ENCODE measurements around the gene TESPA1. TPM values are rescaled to one million over a fixed set of nuclear protein-coding genes. Genes with fewer than 3 reads are reported as not detected.

The TESPA1 gene
- total and polyA plus RNA-seq, 2 of the 4 experiments (the other 2 are of a cell fraction), result not detected

GRCh38 chr12:54991161-54991990 lies 6.8 kb upstream of the TESPA1 start:
- Histone ChIP-seq H3K4ac (ENCODE audit: low read depth, low read length) (no peak overlapping the region), H3K9me1 (ENCODE audit: insufficient read depth, low read length) (no peaks in the 10 kb centered on the region), H2BK120ac (ENCODE audit: low read depth, low read length) (no peak overlapping the region), H2BK20ac (ENCODE audit: low read depth, low read length) (no peak overlapping the region), H3K79me1 (ENCODE audit: low read depth in 1 of 2, low read length in 2 of 2) (no peaks in the 10 kb centered on the region), H2BK5ac (ENCODE audit: low read depth, low read length, poor library complexity, severe bottlenecking) (no peak overlapping the region), H2AK9ac (replicated peaks; ENCODE audit: low read depth, low read length, poor library complexity) (no peak overlapping the region), H4K20me1 (ENCODE audit: insufficient read depth, low read length) (no peaks in the 10 kb centered on the region), H3K56ac (ENCODE audit: extremely low read depth, insufficient read depth, low read length) (no peak overlapping the region), H4K8ac (ENCODE audit: low read depth in 2 of 2, low read length in 2 of 2) (no peak overlapping the region), H3K18ac (ENCODE audit: low read depth, low read length) (no peak overlapping the region), H3K4me1 (ENCODE audit: control insufficient read depth, insufficient read depth, low read length) (no peaks in the 10 kb centered on the region), H2AFZ (replicated peaks; ENCODE audit: low read length, poor library complexity) (peak overlapping the region; percentile 56), H3K27me3 (ENCODE audit: control insufficient read depth, insufficient read depth, low read length) (no peaks in the 10 kb centered on the region), H3K36me3 (ENCODE audit: control insufficient read depth, insufficient read depth, low read length) (no peaks in the 10 kb centered on the region), H3K23ac (ENCODE audit: low read depth, low read length) (no peak overlapping the region), H3K27ac (ENCODE audit: insufficient read depth, low read length) (no peak overlapping the region), H4K91ac (ENCODE audit: insufficient read depth, low read depth, low read length) (no peak overlapping the region), H2BK15ac (ENCODE audit: low read depth, low read length) (no peak overlapping the region), H2AK5ac (ENCODE audit: low read depth, low read length) (no peak overlapping the region), H3K9ac (ENCODE audit: low read depth, low read length) (no peak overlapping the region), H3K4me2 (ENCODE audit: low read depth, low read length) (no peak overlapping the region), H3K9me3 (ENCODE audit: control insufficient read depth, insufficient read depth, low read length) (no peaks in the 10 kb centered on the region), H3K4me3 (ENCODE audit: insufficient read depth, low read depth, low read length) (no peak overlapping the region), H4K5ac (ENCODE audit: low read depth, low read length) (no peak overlapping the region), H3K14ac (replicated peaks; ENCODE audit: low read depth, low read length) (no peak overlapping the region)
- dilution Hi-C loops (cut with HindIII; ENCODE audit: low sequenced_read_pairs, unreplicated experiment), result no loop called here
- DNase-seq, result no peak
- ChIA-PET POLR2A (ENCODE audit: unreplicated experiment) (no interaction called here), CTCF (no interaction called here)
- WGBS, 2 experiments (ENCODE audit: extremely low coverage in 2 of 2, insufficient read length in 1 of 2), result 71% methylated on average over 3 of the region's 9 CpGs; no CpG with 5 or more reads in 1 of the 2 experiments
- in situ Hi-C loops (cut with MboI; ENCODE audit: low sequenced_read_pairs), result loop anchor here (5.0 kb wide), 1 partner anchor 81 kb away; no protein-coding TSS in a partner anchor
- no TSS peak for BruUV-seq (replicated peaks)
- intact Hi-C loops (cut with micrococcal nuclease), result loop anchor here (5.0 kb wide), 1 partner anchor 626 kb away; no protein-coding TSS in a partner anchor
- TF ChIP-seq BHLHE40 (IDR thresholded peaks at IDR 0.05; ENCODE audit: low read depth, low read length) (no peak), FOS (IDR thresholded peaks at IDR 0.05; ENCODE audit: low read depth, low read length) (no peak), RCOR1 (IDR thresholded peaks at IDR 0.05; ENCODE audit: insufficient replicate concordance, low read length) (no peak), NFE2L2 (IDR thresholded peaks at IDR 0.05; ENCODE audit: low read depth, low read length) (no peak), MAFK (IDR thresholded peaks at IDR 0.05; ENCODE audit: low read depth, low read length) (no peak), POLR2A (IDR thresholded peaks at IDR 0.05; ENCODE audit: low read depth, low read length) (no peak), MAZ (IDR thresholded peaks at IDR 0.05; ENCODE audit: borderline replicate concordance, low read depth, low read length) (no peak), MXI1 (IDR thresholded peaks at IDR 0.05; ENCODE audit: borderline replicate concordance, low read depth, low read length) (no peak), CEBPB (IDR thresholded peaks at IDR 0.05; ENCODE audit: low read depth, low read length) (no peak), USF2 (IDR thresholded peaks at IDR 0.05; ENCODE audit: low read depth, low read length) (no peak), RAD21 (IDR thresholded peaks at IDR 0.05; ENCODE audit: low read length) (no peak), ELK1 (IDR thresholded peaks at IDR 0.05; ENCODE audit: borderline replicate concordance, low read depth, low read length) (no peak), SMC3 (IDR thresholded peaks at IDR 0.05; ENCODE audit: low read depth, low read length) (no peak), CHD1 (IDR thresholded peaks at IDR 0.05; ENCODE audit: low read depth, low read length) (no peak), RFX5 (IDR thresholded peaks at IDR 0.05; ENCODE audit: low read depth, low read length) (no peak)
- ATAC-seq (ENCODE audit: low read depth), result no peak

All from IMR-90 (cell line).